GM12878 (cell line): ENCODE measurements around the gene KAT14.

Experiments used
- ATF7 ChIP-seq: fragments of 450-650 bp; IDR thresholded peaks from 2 replicates; pipeline ENCODE4 v1.6.1; 2016; ENCODE audit warnings: low read depth, mild to moderate bottlenecking
- BCL3 ChIP-seq: IDR thresholded peaks from 2 replicates; pipeline ENCODE4 v1.6.1; 2011; ENCODE audit warnings: borderline replicate concordance, low read depth, mild to moderate bottlenecking, moderate library complexity, low read length; ENCODE audit not compliant: insufficient read depth, poor library complexity, severe bottlenecking
- CHD2 ChIP-seq: IDR thresholded peaks from 2 replicates; pipeline ENCODE4 v1.6.1; 2011; ENCODE audit warnings: low read depth, low read length, improper control_type of control experiment, borderline replicate concordance
- CTCF ChIP-seq, 3 experiments: IDR thresholded peaks in 2 of 3; conservative IDR thresholded peaks in 1 of 3; 2 replicates each; pipeline ENCODE4 v1.5.1; 2011; ENCODE audit warnings: low read depth in 3 of 3, low read length in 3 of 3, mild to moderate bottlenecking in 3 of 3, control low read depth in 2 of 3, moderate library complexity in 2 of 3, inconsistent platforms in 1 of 3, mixed read lengths in 1 of 3; ENCODE audit not compliant: control insufficient read depth in 2 of 3, insufficient read depth in 1 of 3; ENCODE audit errors: extremely low read depth in 1 of 3
- EZH2 ChIP-seq: IDR thresholded peaks from 2 replicates; pipeline ENCODE4 v1.6.1; 2012; ENCODE audit warnings: low read depth, mild to moderate bottlenecking, control low read depth, inconsistent platforms, low read length, borderline replicate concordance; ENCODE audit not compliant: control insufficient read depth
- HDAC6 ChIP-seq: fragments of 200-600 bp; sonication (generic); IDR thresholded peaks from one replicate; pipeline ENCODE4 v1.8.0; 2017; ENCODE audit warnings: antibody characterized with exemption; ENCODE audit not compliant: unreplicated experiment
- MXI1 ChIP-seq: fragments of 150-350 bp; IDR thresholded peaks from 2 replicates; pipeline ENCODE4 v1.6.1; 2011; ENCODE audit warnings: low read depth, mild to moderate bottlenecking, inconsistent platforms, low read length, improper control_type of control experiment
- POLR2A ChIP-seq: IDR thresholded peaks from 2 replicates; pipeline ENCODE4 v1.6.1; 2011; ENCODE audit warnings: low read depth, mild to moderate bottlenecking, low read length
- POLR2AphosphoS5 ChIP-seq: IDR thresholded peaks from 2 replicates; pipeline ENCODE4 v1.6.1; 2011; ENCODE audit warnings: mild to moderate bottlenecking, low read length, inconsistent platforms
- SIN3A ChIP-seq: IDR thresholded peaks from 2 replicates; pipeline ENCODE4 v1.6.1; 2012; ENCODE audit warnings: low read depth, low read length, improper control_type of control experiment
- ZNF207 ChIP-seq: fragments of 450-650 bp; IDR thresholded peaks from 2 replicates; pipeline ENCODE4 v1.6.1; 2014; ENCODE audit warnings: antibody characterized with exemption, mild to moderate bottlenecking, borderline replicate concordance
- ZSCAN29 ChIP-seq: fragments of 450-650 bp; IDR thresholded peaks from 2 replicates; pipeline ENCODE4 v1.6.1; 2017; ENCODE audit warnings: mild to moderate bottlenecking, moderate library complexity
- TF ChIP-seq, protein P1 (sequence below): IDR thresholded peaks from 2 replicates; pipeline ENCODE4 v1.6.1; 2012; ENCODE audit warnings: low read depth, low read length, improper control_type of control experiment

GRCh38 chr20:18190338-18191233, 52.9 kb downstream of the KAT14 start:
- TF ChIP-seq CHD2: no peak
- TF ChIP-seq CTCF (IDR thresholded peaks at IDR 0.05 in 2 of 3, conservative IDR thresholded peaks at IDR 0.05 in 1 of 3; ENCODE audit: control insufficient read depth in 2 of 3, extremely low read depth in 1 of 3, insufficient read depth in 1 of 3, low read depth in 3 of 3, low read length in 3 of 3): no peak
- TF ChIP-seq MXI1: no peak
- TF ChIP-seq ZNF207: no peak
- TF ChIP-seq POLR2AphosphoS5: no peak
- TF ChIP-seq, protein P1, sequence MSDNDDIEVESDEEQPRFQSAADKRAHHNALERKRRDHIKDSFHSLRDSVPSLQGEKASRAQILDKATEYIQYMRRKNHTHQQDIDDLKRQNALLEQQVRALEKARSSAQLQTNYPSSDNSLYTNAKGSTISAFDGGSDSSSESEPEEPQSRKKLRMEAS: no peak
- TF ChIP-seq SIN3A: no peak
- TF ChIP-seq HDAC6: no peak
- TF ChIP-seq EZH2: no peak
- TF ChIP-seq POLR2A: no peak
- TF ChIP-seq BCL3: no peak
- TF ChIP-seq ATF7: no peak
- TF ChIP-seq ZSCAN29: no peak
